CD4-positive, alpha-beta memory T cell (primary cell): ENCODE measurements around the gene C1orf87. TPM values are rescaled to one million over a fixed set of nuclear protein-coding genes. Genes with fewer than 3 reads are reported as not detected.

Experiments
- CTCF ChIA-PET: fragments of 350-600 bp; sonication (Branson Sonifier 250); formaldehyde crosslinking; loops from one replicate; lab custom pipeline; 2021; ENCODE audit warnings: inconsistent platforms; ENCODE audit not compliant: partially characterized antibody; lab: Charles Lee
- POLR2A ChIA-PET: fragments of 350-600 bp; sonication (Branson Sonifier 250); formaldehyde crosslinking; loops from one replicate; lab custom pipeline; 2021; ENCODE audit not compliant: partially characterized antibody; lab: Charles Lee
- DNase-seq, 5 donors: peaks; one replicate each; pipeline versions ENCODE4 v3.0.0 to v3.0.0-alpha.2; 2020 to 2022; ENCODE audit warnings: mixed read lengths in 1 of 5
- H3K27ac ChIP-seq: one replicate; pipeline ENCODE4 v1.7.0; 2013; ENCODE audit warnings: low read depth, low read length
- H3K27me3 ChIP-seq: 2 replicates; pipeline ENCODE4 v1.7.0; 2013; ENCODE audit warnings: mild to moderate bottlenecking, low read length, moderate library complexity; ENCODE audit not compliant: insufficient read depth
- H3K36me3 ChIP-seq: 2 replicates; pipeline ENCODE4 v1.7.0; 2013; ENCODE audit warnings: mild to moderate bottlenecking, low read length, moderate library complexity; ENCODE audit not compliant: insufficient read depth
- H3K4me1 ChIP-seq: 2 replicates; pipeline ENCODE4 v1.7.0; 2013; ENCODE audit warnings: mild to moderate bottlenecking, low read length, moderate library complexity; ENCODE audit not compliant: insufficient read depth
- H3K4me3 ChIP-seq, 2 donors: one replicate each; pipeline ENCODE4 v1.7.0; 2013; ENCODE audit warnings: low read length in 2 of 2, mild to moderate bottlenecking in 1 of 2
- H3K9me3 ChIP-seq, 2 donors: one replicate each; pipeline ENCODE4 v1.7.0; 2013; ENCODE audit warnings: low read length in 2 of 2, control low read depth in 1 of 2; ENCODE audit not compliant: control insufficient read depth in 1 of 2
- H3K27ac Mint-ChIP-seq, 7 donors: one replicate each; pipeline ENCODE4 v1.8.0; 2020 to 2021; ENCODE audit warnings: mixed read lengths in 7 of 7, mild to moderate bottlenecking in 6 of 7, inconsistent platforms in 3 of 7, moderate library complexity in 3 of 7
- H3K27me3 Mint-ChIP-seq, 2 donors: one replicate each; pipeline ENCODE4 v1.8.0; 2020 to 2021; ENCODE audit warnings: mixed read lengths in 2 of 2
- H3K36me3 Mint-ChIP-seq, 2 donors: one replicate each; pipeline ENCODE4 v1.8.0; 2020 to 2021; ENCODE audit warnings: mixed read lengths in 2 of 2, inconsistent platforms in 1 of 2, mild to moderate bottlenecking in 1 of 2
- H3K4me1 Mint-ChIP-seq, 4 donors: one replicate each; pipeline ENCODE4 v1.8.0; 2020 to 2021; ENCODE audit warnings: mixed read lengths in 4 of 4, mild to moderate bottlenecking in 1 of 4
- H3K4me3 Mint-ChIP-seq, 8 donors: one replicate each; pipeline ENCODE4 v1.8.0; 2020 to 2021; ENCODE audit warnings: mixed read lengths in 8 of 8, mild to moderate bottlenecking in 7 of 8, moderate library complexity in 6 of 8, inconsistent platforms in 3 of 8
- H3K9me3 Mint-ChIP-seq, 8 donors: one replicate each; pipeline ENCODE4 v1.8.0; 2020 to 2021; ENCODE audit warnings: mixed read lengths in 8 of 8, mild to moderate bottlenecking in 5 of 8, inconsistent platforms in 3 of 8, moderate library complexity in 1 of 8
- intact Hi-C: fragments of 100-400 bp; cut with micrococcal nuclease; formaldehyde crosslinking; loops from one replicate; pipeline ENCODE4 v1.15.1; 2023
- polyA plus RNA-seq, 2 donors: library from polyadenylated mRNA; unstranded; fragments of 300-500 nt; fragmentation: Illumina TruSeq; gene quantifications; one replicate each; pipeline ENCODE4 v1.2.3, GENCODE V29; 2021
- total RNA-seq, 2 experiments: library from RNA; stranded (reverse); gene quantifications; one replicate each; pipeline ENCODE4 v1.2.3, GENCODE V29; 2021

Gene C1orf87
- total and polyA plus RNA-seq, 4 experiments from 2014 or later: not detected

DNA sequence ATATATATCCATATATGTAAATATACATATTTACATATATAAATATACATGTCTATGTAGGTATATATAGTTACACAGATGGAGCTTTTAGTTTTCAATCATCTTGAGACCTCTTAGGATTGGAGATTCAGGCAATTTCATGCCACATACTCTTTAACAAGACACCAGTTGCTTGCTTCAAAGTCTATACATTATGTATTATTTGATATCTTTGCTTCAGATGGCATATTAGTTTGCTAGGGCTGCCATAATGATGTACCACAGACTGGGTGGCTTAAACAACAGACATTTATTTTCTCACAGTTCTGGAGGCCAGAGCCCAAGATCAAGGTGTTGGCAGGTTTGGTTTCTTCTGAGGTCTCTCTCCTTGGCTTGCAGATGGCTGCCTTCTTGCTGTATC is 14.1 kb upstream of the C1orf87 start:
- no peak overlapping the region for H3K4me3 ChIP-seq
- peaks cover 0 to 3% (median 0%) of the 10 kb centered on the region in 8 donors for H3K9me3 Mint-ChIP-seq
- no peaks in the 10 kb centered on the region for H3K36me3 ChIP-seq
- intact Hi-C loops: no loop called here
- H3K27ac ChIP-seq: no peak overlapping the region
- H3K9me3 ChIP-seq: no peaks in the 10 kb centered on the region
- no peak overlapping the region for H3K4me3 Mint-ChIP-seq
- no peak overlapping the region for H3K27ac Mint-ChIP-seq
- H3K36me3 Mint-ChIP-seq: no peaks in the 10 kb centered on the region
- DNase-seq: no peak
- no peaks in the 10 kb centered on the region for H3K4me1 Mint-ChIP-seq
- H3K4me1 ChIP-seq: no peaks in the 10 kb centered on the region
- POLR2A ChIA-PET: no interaction called here
- CTCF ChIA-PET: no interaction called here
- no peaks in the 10 kb centered on the region for H3K27me3 ChIP-seq
- H3K27me3 Mint-ChIP-seq: peaks cover 0 to 2% of the 10 kb centered on the region in 2 donors

DNA sequence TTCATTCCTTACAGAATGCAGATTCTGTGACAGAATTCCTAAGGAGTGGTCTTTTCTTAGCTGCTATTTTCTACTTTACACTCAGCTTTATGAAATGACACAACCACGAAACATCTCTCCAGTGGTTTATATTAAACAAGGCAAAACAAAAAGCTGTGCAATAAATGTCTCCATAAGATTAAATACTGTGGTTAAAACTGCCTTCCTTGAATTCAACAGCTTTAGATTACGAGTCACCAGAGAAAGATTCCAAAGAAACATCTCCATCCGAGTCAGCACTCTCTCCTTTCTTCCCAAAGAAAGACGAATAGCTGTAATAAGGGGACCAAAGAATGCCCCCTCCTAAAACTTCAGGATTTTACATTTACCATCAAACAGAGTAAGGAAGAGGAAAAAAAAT is 4.6 kb upstream of the C1orf87 start:
- ChIA-PET CTCF (no interaction called here), POLR2A (no interaction called here)
- intact Hi-C loops: no loop called here
- H3K27me3 Mint-ChIP-seq: peaks cover 20 to 21% of the 10 kb centered on the region in 2 donors
- no peak overlapping the region for H3K4me3 Mint-ChIP-seq
- H3K4me1 Mint-ChIP-seq: no peaks in the 10 kb centered on the region
- Histone ChIP-seq H3K9me3 (no peaks in the 10 kb centered on the region), H3K4me3 (no peak overlapping the region), H3K36me3 (no peaks in the 10 kb centered on the region), H3K27me3 (peaks cover 3% of the 10 kb centered on the region), H3K4me1 (no peaks in the 10 kb centered on the region), H3K27ac (no peak overlapping the region)
- no peaks in the 10 kb centered on the region for H3K36me3 Mint-ChIP-seq
- H3K27ac Mint-ChIP-seq: no peak overlapping the region
- no peak for DNase-seq
- H3K9me3 Mint-ChIP-seq: peaks cover 0 to 2% (median 0%) of the 10 kb centered on the region in 8 donors

DNA sequence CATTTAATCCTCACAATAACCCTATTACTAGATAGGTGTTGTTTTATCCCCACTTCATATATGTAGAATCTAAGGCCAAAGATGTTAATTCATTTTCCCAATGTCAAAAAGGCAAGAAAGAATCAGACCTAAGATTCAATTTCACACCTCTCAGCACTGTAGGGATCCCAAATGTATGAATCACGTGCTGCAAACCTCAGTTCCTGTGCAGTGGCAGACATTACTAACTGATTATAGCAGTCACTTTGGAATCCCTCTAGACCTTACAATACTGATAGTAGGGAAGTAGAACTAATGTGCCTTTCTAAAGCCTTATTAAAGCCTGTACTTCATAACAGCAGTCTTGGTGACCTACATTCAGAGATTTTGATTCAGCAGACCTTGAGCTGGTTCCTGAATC is 2.3 kb downstream of the C1orf87 start:
- H3K4me1 Mint-ChIP-seq: no peaks in the 10 kb centered on the region
- no peak overlapping the region for H3K27ac ChIP-seq
- POLR2A ChIA-PET: no interaction called here
- H3K4me1 ChIP-seq: no peaks in the 10 kb centered on the region
- peaks cover 21 to 28% of the 10 kb centered on the region in 2 donors for H3K27me3 Mint-ChIP-seq
- H3K27me3 ChIP-seq: peaks cover 3% of the 10 kb centered on the region
- no peaks in the 10 kb centered on the region for H3K36me3 ChIP-seq
- CTCF ChIA-PET: no interaction called here
- no peaks in the 10 kb centered on the region for H3K36me3 Mint-ChIP-seq
- DNase-seq: no peak
- H3K27ac Mint-ChIP-seq: no peak overlapping the region
- intact Hi-C loops: no loop called here
- H3K9me3 ChIP-seq: no peaks in the 10 kb centered on the region
- H3K4me3 ChIP-seq: no peak overlapping the region
- H3K9me3 Mint-ChIP-seq: peaks cover 0 to 5% (median 0%) of the 10 kb centered on the region in 8 donors
- H3K4me3 Mint-ChIP-seq: no peak overlapping the region

DNA sequence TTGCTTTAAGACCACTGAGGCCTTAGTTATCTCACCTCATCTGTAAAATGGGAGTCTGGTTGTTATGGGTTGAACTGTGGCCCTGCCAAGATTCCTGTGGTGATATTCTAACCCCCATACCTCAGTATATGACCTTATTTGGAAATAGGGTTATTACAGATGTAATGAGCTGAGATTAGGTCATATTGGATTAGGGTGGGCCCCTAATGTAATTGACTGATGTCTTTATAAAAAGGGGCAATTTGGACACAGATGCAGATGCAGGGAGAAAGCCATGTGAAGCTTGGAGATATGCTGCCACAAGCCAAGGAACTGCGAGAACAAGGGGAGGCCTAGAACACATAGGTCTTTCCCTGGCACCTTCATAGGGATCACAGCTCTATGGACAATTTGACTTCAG is 3.9 kb downstream of the C1orf87 start:
- Mint-ChIP-seq H3K4me1 (no peaks in the 10 kb centered on the region), H3K4me3 (no peak overlapping the region)

DNA sequence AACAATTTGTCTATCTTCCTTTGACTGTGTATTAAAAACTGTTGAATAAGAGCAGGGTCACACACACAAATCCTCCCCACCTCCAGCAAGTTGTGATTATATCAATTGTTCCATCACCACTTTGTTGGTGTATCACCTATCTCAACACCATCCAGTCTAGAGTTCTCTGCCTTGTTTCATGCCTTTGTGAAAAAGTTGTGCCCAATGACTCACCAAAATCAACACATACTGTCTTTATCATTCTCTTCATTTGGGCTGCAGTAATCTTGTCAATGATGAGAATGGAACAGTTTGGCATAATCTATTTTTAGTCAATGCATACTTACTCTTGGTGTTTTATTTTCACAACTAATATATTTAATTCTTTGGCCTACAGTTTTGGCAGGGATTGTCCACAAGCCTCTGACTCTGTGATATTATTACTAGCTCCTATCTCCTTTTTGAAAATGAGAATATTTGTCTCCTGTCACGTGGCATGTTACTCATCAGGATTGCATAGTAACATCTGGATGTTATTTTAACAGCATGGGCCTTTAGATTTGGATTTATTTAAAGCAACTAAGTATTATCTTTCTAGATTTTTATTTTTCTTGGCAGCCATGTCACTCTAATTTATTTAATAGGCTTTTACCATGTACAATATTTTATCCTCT is 5.1 kb downstream of the C1orf87 start:
- Histone ChIP-seq H3K4me1 (no peaks in the 10 kb centered on the region), H3K9me3 (no peaks in the 10 kb centered on the region), H3K4me3 (no peak overlapping the region), H3K36me3 (no peaks in the 10 kb centered on the region), H3K27me3 (no peaks in the 10 kb centered on the region), H3K27ac (no peak overlapping the region)
- Mint-ChIP-seq H3K27me3 (peaks cover 11 to 14% of the 10 kb centered on the region in 2 donors), H3K4me1 (no peaks in the 10 kb centered on the region), H3K9me3 (peaks cover 0 to 5% (median 0%) of the 10 kb centered on the region in 8 donors), H3K36me3 (no peaks in the 10 kb centered on the region), H3K4me3 (no peak overlapping the region), H3K27ac (no peak overlapping the region)
- intact Hi-C loops: no loop called here
- ChIA-PET CTCF (no interaction called here), POLR2A (no interaction called here)
- no peak for DNase-seq

More for the DNA sequence above, 3.9 kb downstream of the C1orf87 start:
- intact Hi-C loops: no loop called here
- peaks cover 11 to 18% of the 10 kb centered on the region in 2 donors for H3K27me3 Mint-ChIP-seq
- no peaks in the 10 kb centered on the region for H3K36me3 Mint-ChIP-seq
- Histone ChIP-seq H3K4me3 (no peak overlapping the region), H3K27ac (no peak overlapping the region), H3K9me3 (no peaks in the 10 kb centered on the region), H3K4me1 (no peaks in the 10 kb centered on the region), H3K27me3 (no peaks in the 10 kb centered on the region), H3K36me3 (no peaks in the 10 kb centered on the region)
- DNase-seq: no peak
- H3K27ac Mint-ChIP-seq: no peak overlapping the region
- CTCF ChIA-PET: no interaction called here
- POLR2A ChIA-PET: no interaction called here
- H3K9me3 Mint-ChIP-seq: peaks cover 0 to 5% (median 0%) of the 10 kb centered on the region in 8 donors

DNA sequence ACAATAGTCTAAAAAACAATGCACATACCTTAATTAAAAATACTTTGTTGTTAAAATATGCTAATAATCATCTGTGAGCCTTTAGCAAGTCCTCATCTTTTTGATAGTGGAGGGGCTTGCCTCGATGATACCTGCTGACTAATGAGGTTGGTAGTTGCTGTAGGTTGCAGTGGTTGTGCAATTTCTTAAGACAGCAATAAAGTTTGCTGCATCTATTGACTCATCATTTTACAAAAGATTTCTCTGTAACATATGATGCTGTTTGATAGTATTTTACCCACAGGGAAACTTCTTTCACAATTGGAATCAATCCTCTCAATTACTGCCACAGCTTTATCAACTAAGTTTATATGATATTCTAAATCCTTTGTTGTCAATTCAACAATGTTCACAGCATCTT is 7.6 kb downstream of the C1orf87 start:
- Mint-ChIP-seq H3K4me3 (no peak overlapping the region), H3K27ac (no peak overlapping the region), H3K4me1 (no peaks in the 10 kb centered on the region), H3K36me3 (no peaks in the 10 kb centered on the region), H3K9me3 (peaks cover 0 to 4% (median 0%) of the 10 kb centered on the region in 8 donors), H3K27me3 (peaks cover 0 to 2% of the 10 kb centered on the region in 2 donors)
- Histone ChIP-seq H3K4me3 (no peak overlapping the region), H3K27ac (no peak overlapping the region), H3K27me3 (no peaks in the 10 kb centered on the region), H3K36me3 (no peaks in the 10 kb centered on the region), H3K4me1 (no peaks in the 10 kb centered on the region), H3K9me3 (no peaks in the 10 kb centered on the region)
- no peak for DNase-seq
- ChIA-PET CTCF (no interaction called here), POLR2A (no interaction called here)
- intact Hi-C loops: no loop called here

DNA sequence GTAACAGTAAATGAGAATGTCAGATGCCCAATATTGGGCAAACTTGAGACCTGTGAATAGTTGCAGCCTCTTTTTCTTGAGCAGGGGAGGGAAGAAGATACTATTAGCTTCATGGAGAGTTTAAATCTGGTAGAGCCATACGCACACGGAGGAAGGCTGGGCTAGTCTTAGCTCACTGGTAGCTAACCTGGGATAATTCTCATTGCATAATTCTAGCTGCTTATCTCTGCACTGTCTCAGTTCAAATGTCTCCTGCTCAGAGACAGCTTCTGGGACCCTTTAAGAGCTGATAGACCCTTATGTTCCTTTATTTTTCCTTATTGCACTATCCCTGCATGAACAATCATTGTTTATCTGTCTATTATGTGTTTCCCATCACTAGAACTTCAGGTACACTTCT is 8.4 kb downstream of the C1orf87 start:
- no peak for DNase-seq
- Histone ChIP-seq H3K36me3 (no peaks in the 10 kb centered on the region), H3K9me3 (no peaks in the 10 kb centered on the region), H3K4me1 (no peaks in the 10 kb centered on the region), H3K4me3 (no peak overlapping the region), H3K27me3 (no peaks in the 10 kb centered on the region), H3K27ac (no peak overlapping the region)
- CTCF ChIA-PET: no interaction called here
- Mint-ChIP-seq H3K27ac (no peak overlapping the region), H3K9me3 (peaks cover 0 to 4% (median 0%) of the 10 kb centered on the region in 8 donors), H3K4me1 (no peaks in the 10 kb centered on the region), H3K4me3 (no peak overlapping the region), H3K27me3 (peaks cover 0 to 2% of the 10 kb centered on the region in 2 donors), H3K36me3 (no peaks in the 10 kb centered on the region)
- intact Hi-C loops: no loop called here
- POLR2A ChIA-PET: no interaction called here
